H1 (cell line): ENCODE results near the gene LIPF.

Source experiments
- CEBPB ChIP-seq: IDR thresholded peaks from 2 replicates; pipeline ENCODE4 v1.6.1; 2012; ENCODE audit warnings: low read depth, low read length
- NRF1 ChIP-seq: IDR thresholded peaks from 2 replicates; pipeline ENCODE4 v1.6.1; 2011; ENCODE audit warnings: mild to moderate bottlenecking, low read depth, low read length, improper control_type of control experiment
- POLR2A ChIP-seq, 2 experiments: IDR thresholded peaks; 1 replicate in 1 of 2; 2 replicates in 1 of 2; pipeline ENCODE4 v1.6.1; 2011; ENCODE audit warnings: low read depth in 2 of 2, low read length in 2 of 2, mild to moderate bottlenecking in 2 of 2; ENCODE audit errors: control extremely low read depth in 1 of 2
- POLR2AphosphoS5 ChIP-seq: IDR thresholded peaks from 2 replicates; pipeline ENCODE4 v1.6.1; 2011; ENCODE audit warnings: low read depth, low read length
- RBBP5 ChIP-seq: IDR thresholded peaks from 2 replicates; pipeline ENCODE4 v1.7.1; 2012; ENCODE audit warnings: low read depth, mild to moderate bottlenecking, inconsistent platforms, low read length, moderate library complexity, borderline replicate concordance
- SP1 ChIP-seq: IDR thresholded peaks from 2 replicates; pipeline ENCODE4 v1.6.1; 2011; ENCODE audit warnings: low read depth, low read length
- TBP ChIP-seq: IDR thresholded peaks from 2 replicates; pipeline ENCODE4 v1.6.1; 2011; ENCODE audit warnings: low read depth, low read length, improper control_type of control experiment
- TEAD4 ChIP-seq: IDR thresholded peaks from 2 replicates; pipeline ENCODE4 v1.6.1; 2012; ENCODE audit warnings: low read depth, low read length, inconsistent platforms, mixed read lengths
- TF ChIP-seq, protein P1 (sequence below), 3 experiments: IDR thresholded peaks; 1 replicate in 2 of 3; 2 replicates in 1 of 3; pipeline versions ENCODE4 v1.5.1 to v1.6.1; 2011; ENCODE audit warnings: low read length in 3 of 3, mild to moderate bottlenecking in 3 of 3, inconsistent platforms in 2 of 3, low read depth in 1 of 3, moderate library complexity in 1 of 3; ENCODE audit not compliant: insufficient read depth in 1 of 3; ENCODE audit errors: control extremely low read depth in 1 of 3
- TF ChIP-seq, protein P2 (sequence below): IDR thresholded peaks from 2 replicates; pipeline ENCODE4 v1.6.1; 2012; ENCODE audit warnings: inconsistent platforms
- TF ChIP-seq, protein P3 (sequence below): fragments of 300-600 bp; sonication (generic); IDR thresholded peaks from 2 replicates; pipeline ENCODE4 v1.7.1; 2012; ENCODE audit warnings: low read length, moderate library complexity, mild to moderate bottlenecking, inconsistent platforms; ENCODE audit not compliant: insufficient replicate concordance

DNA sequence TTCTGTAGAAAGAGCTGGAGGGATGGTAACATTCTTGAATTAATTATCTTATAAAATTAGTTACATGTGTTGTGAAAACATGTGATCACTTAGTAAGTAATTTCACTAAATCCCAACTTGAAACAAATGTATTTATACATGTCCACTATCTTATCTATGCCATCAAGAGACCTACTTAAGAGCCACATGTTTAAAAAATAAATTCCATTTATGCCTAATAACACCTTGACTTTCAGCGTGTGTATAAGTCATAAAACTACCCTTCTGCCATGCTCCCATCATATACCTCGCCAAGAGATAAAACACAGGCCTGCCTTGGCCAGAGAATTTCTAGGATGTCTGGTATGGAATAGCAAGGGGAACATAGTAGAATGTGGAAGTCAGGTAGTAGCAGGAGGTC, 40.4 kb upstream of the LIPF start:
- no peak for TF ChIP-seq TEAD4
- no peak for TF ChIP-seq POLR2A (IDR thresholded peaks at IDR 0.05; ENCODE audit: control extremely low read depth in 1 of 2, low read depth in 2 of 2, low read length in 2 of 2)
- TF ChIP-seq RBBP5 = no peak
- no peak for TF ChIP-seq CEBPB
- TF ChIP-seq, protein P1, sequence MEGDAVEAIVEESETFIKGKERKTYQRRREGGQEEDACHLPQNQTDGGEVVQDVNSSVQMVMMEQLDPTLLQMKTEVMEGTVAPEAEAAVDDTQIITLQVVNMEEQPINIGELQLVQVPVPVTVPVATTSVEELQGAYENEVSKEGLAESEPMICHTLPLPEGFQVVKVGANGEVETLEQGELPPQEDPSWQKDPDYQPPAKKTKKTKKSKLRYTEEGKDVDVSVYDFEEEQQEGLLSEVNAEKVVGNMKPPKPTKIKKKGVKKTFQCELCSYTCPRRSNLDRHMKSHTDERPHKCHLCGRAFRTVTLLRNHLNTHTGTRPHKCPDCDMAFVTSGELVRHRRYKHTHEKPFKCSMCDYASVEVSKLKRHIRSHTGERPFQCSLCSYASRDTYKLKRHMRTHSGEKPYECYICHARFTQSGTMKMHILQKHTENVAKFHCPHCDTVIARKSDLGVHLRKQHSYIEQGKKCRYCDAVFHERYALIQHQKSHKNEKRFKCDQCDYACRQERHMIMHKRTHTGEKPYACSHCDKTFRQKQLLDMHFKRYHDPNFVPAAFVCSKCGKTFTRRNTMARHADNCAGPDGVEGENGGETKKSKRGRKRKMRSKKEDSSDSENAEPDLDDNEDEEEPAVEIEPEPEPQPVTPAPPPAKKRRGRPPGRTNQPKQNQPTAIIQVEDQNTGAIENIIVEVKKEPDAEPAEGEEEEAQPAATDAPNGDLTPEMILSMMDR (IDR thresholded peaks at IDR 0.05; ENCODE audit: control extremely low read depth in 1 of 3, insufficient read depth in 1 of 3, low read depth in 1 of 3, low read length in 3 of 3) = no peak
- TF ChIP-seq POLR2AphosphoS5 = no peak
- TF ChIP-seq, protein P2, sequence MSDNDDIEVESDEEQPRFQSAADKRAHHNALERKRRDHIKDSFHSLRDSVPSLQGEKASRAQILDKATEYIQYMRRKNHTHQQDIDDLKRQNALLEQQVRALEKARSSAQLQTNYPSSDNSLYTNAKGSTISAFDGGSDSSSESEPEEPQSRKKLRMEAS = no peak
- TF ChIP-seq SP1 = no peak
- no peak for TF ChIP-seq TBP
- TF ChIP-seq, protein P3, sequence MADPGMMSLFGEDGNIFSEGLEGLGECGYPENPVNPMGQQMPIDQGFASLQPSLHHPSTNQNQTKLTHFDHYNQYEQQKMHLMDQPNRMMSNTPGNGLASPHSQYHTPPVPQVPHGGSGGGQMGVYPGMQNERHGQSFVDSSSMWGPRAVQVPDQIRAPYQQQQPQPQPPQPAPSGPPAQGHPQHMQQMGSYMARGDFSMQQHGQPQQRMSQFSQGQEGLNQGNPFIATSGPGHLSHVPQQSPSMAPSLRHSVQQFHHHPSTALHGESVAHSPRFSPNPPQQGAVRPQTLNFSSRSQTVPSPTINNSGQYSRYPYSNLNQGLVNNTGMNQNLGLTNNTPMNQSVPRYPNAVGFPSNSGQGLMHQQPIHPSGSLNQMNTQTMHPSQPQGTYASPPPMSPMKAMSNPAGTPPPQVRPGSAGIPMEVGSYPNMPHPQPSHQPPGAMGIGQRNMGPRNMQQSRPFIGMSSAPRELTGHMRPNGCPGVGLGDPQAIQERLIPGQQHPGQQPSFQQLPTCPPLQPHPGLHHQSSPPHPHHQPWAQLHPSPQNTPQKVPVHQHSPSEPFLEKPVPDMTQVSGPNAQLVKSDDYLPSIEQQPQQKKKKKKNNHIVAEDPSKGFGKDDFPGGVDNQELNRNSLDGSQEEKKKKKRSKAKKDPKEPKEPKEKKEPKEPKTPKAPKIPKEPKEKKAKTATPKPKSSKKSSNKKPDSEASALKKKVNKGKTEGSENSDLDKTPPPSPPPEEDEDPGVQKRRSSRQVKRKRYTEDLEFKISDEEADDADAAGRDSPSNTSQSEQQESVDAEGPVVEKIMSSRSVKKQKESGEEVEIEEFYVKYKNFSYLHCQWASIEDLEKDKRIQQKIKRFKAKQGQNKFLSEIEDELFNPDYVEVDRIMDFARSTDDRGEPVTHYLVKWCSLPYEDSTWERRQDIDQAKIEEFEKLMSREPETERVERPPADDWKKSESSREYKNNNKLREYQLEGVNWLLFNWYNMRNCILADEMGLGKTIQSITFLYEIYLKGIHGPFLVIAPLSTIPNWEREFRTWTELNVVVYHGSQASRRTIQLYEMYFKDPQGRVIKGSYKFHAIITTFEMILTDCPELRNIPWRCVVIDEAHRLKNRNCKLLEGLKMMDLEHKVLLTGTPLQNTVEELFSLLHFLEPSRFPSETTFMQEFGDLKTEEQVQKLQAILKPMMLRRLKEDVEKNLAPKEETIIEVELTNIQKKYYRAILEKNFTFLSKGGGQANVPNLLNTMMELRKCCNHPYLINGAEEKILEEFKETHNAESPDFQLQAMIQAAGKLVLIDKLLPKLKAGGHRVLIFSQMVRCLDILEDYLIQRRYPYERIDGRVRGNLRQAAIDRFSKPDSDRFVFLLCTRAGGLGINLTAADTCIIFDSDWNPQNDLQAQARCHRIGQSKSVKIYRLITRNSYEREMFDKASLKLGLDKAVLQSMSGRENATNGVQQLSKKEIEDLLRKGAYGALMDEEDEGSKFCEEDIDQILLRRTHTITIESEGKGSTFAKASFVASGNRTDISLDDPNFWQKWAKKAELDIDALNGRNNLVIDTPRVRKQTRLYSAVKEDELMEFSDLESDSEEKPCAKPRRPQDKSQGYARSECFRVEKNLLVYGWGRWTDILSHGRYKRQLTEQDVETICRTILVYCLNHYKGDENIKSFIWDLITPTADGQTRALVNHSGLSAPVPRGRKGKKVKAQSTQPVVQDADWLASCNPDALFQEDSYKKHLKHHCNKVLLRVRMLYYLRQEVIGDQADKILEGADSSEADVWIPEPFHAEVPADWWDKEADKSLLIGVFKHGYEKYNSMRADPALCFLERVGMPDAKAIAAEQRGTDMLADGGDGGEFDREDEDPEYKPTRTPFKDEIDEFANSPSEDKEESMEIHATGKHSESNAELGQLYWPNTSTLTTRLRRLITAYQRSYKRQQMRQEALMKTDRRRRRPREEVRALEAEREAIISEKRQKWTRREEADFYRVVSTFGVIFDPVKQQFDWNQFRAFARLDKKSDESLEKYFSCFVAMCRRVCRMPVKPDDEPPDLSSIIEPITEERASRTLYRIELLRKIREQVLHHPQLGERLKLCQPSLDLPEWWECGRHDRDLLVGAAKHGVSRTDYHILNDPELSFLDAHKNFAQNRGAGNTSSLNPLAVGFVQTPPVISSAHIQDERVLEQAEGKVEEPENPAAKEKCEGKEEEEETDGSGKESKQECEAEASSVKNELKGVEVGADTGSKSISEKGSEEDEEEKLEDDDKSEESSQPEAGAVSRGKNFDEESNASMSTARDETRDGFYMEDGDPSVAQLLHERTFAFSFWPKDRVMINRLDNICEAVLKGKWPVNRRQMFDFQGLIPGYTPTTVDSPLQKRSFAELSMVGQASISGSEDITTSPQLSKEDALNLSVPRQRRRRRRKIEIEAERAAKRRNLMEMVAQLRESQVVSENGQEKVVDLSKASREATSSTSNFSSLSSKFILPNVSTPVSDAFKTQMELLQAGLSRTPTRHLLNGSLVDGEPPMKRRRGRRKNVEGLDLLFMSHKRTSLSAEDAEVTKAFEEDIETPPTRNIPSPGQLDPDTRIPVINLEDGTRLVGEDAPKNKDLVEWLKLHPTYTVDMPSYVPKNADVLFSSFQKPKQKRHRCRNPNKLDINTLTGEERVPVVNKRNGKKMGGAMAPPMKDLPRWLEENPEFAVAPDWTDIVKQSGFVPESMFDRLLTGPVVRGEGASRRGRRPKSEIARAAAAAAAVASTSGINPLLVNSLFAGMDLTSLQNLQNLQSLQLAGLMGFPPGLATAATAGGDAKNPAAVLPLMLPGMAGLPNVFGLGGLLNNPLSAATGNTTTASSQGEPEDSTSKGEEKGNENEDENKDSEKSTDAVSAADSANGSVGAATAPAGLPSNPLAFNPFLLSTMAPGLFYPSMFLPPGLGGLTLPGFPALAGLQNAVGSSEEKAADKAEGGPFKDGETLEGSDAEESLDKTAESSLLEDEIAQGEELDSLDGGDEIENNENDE = no peak
- no peak for TF ChIP-seq NRF1
